Bronchial epithelial cell (primary cell): ENCODE data around the gene ATAT1. TPM values are rescaled to one million over a fixed set of nuclear protein-coding genes. Genes with fewer than 3 reads are reported as not detected.

Source experiments
- DNase-seq: peaks from one replicate; pipeline ENCODE4 v3.0.0-alpha.2; 2010; ENCODE audit warnings: low read depth
- FAIRE-seq: peaks from 2 replicates; lab custom pipeline; 2011; peaks lifted over from hg19 to GRCh38; lab: Jason Lieb, UNC
- H3K27me3 ChIP-seq: 2 replicates; pipeline ENCODE4 v1.5.1; 2011; ENCODE audit warnings: low read length; ENCODE audit not compliant: control insufficient read depth, insufficient read depth
- H3K36me3 ChIP-seq: 2 replicates; pipeline ENCODE4 v1.5.1; 2011; ENCODE audit warnings: low read length; ENCODE audit not compliant: control insufficient read depth, insufficient read depth
- H3K4me3 ChIP-seq: 2 replicates; pipeline ENCODE4 v1.5.1; 2011; ENCODE audit warnings: mild to moderate bottlenecking, low read depth, low read length, control low read depth
- CTCF ChIP-seq: IDR thresholded peaks from 2 replicates; pipeline ENCODE4 v1.5.1; 2011; ENCODE audit warnings: mild to moderate bottlenecking, moderate library complexity, low read length, control low read depth, inconsistent platforms; ENCODE audit not compliant: insufficient read depth, severe bottlenecking
- total RNA-seq: library from RNA; depleted of rRNA; stranded (reverse); fragments of >200 nt; gene quantifications from 2 replicates; pipeline ENCODE4 v1.2.1, GENCODE V29; 2014

Gene ATAT1
- total RNA-seq, 1 donor from 2014 or later = 2.9 TPM

- TF ChIP-seq CTCF = no peak
- FAIRE-seq = no peak
- no peaks in the 10 kb centered on the region for H3K27me3 ChIP-seq
- no peak for DNase-seq
- H3K36me3 ChIP-seq = peaks cover 3% of the 10 kb centered on the region
- peak overlapping the region; percentile 68 for H3K4me3 ChIP-seq
These were observed 63.3 kb downstream of the ATAT1 start for GRCh38 chr6:30689985-30690384.

- FAIRE-seq (no peak), DNase-seq (peak; percentile 86)
- Histone ChIP-seq H3K36me3 (peaks cover 2% of the 10 kb centered on the region), H3K4me3 (peak within 1 kb of the TSS; percentile 68), H3K27me3 (no peaks in the 10 kb centered on the region)
- no peak for TF ChIP-seq CTCF
These were observed 63.9 kb downstream of the ATAT1 start, which contains the start of gene NRM for GRCh38 chr6:30690403-30691207. Gene NRM (minus strand): TSS chr6:30690984. CDS start chr6:30690974, 10 bp downstream.

GRCh38 chr6:30691208-30691847 lies 64.7 kb downstream of the ATAT1 start:
- FAIRE-seq = no peak
- no peak for DNase-seq
- peaks cover 2% of the 10 kb centered on the region for H3K36me3 ChIP-seq
- TF ChIP-seq CTCF = no peak
- H3K4me3 ChIP-seq = peak overlapping the region; percentile 68
- no peaks in the 10 kb centered on the region for H3K27me3 ChIP-seq

Other genes starting within 250 kb of the ATAT1 start
- gene HLA-E, start 137.4 kb upstream of the ATAT1 start, total RNA-seq = 215 and 232 TPM in 2 replicates
- gene GNL1, start 70.4 kb upstream of the ATAT1 start, total RNA-seq = 21.9 and 35.2 TPM in 2 replicates
- gene PRR3, start 69.6 kb upstream of the ATAT1 start, total RNA-seq = 1.9 and 2.1 TPM in 2 replicates
- 31.9 and 35.1 TPM in 2 replicates for gene ABCF1, start 55.4 kb upstream of the ATAT1 start, total RNA-seq
- gene PPP1R10, start 9.6 kb upstream of the ATAT1 start, total RNA-seq = 10.5 and 18.3 TPM in 2 replicates
- 62.1 and 64.0 TPM in 2 replicates for gene MRPS18B, start 9.0 kb upstream of the ATAT1 start, total RNA-seq
- 1.8 and 2.7 TPM in 2 replicates for gene C6orf136, start 20.3 kb downstream of the ATAT1 start, total RNA-seq
- 38.4 and 44.3 TPM in 2 replicates for gene DHX16, start 46.1 kb downstream of the ATAT1 start, total RNA-seq
- 26.0 and 32.6 TPM in 2 replicates for gene PPP1R18, start 59.8 kb downstream of the ATAT1 start, total RNA-seq
- gene NRM, start 64.1 kb downstream of the ATAT1 start, total RNA-seq = 0.26 and 0.51 TPM in 2 replicates
- gene MDC1, start 90.4 kb downstream of the ATAT1 start, total RNA-seq = 2.4 and 2.7 TPM in 2 replicates
- 131 and 136 TPM in 2 replicates for gene TUBB, start 93.5 kb downstream of the ATAT1 start, total RNA-seq
- 15.1 and 20.0 TPM in 2 replicates for gene FLOT1, start 115.8 kb downstream of the ATAT1 start, total RNA-seq
- 186 and 279 TPM in 2 replicates for gene IER3, start 117.7 kb downstream of the ATAT1 start, total RNA-seq